SK-N-SH (cell line): ENCODE results near the gene NRG3. TPM values are rescaled to one million over a fixed set of nuclear protein-coding genes. Genes with fewer than 3 reads are reported as not detected.

ENCODE experiments used
- CTCF ChIA-PET: fragments of 300-600, 350-600 bp; formaldehyde crosslinking; extraction: SDS; loops from one replicate; lab custom pipeline; 2021; lab: Yijun Ruan, JAX
- POLR2A ChIA-PET: fragments of 350-600 bp; sonication (Branson Sonifier 250); formaldehyde crosslinking; extraction: SDS; loops from one replicate; lab custom pipeline; 2020; ENCODE audit warnings: antibody characterized with exemption, inconsistent platforms; lab: Yijun Ruan, JAX
- DNase-seq: peaks from one replicate; pipeline ENCODE4 v3.0.0; 2012
- H2AFZ ChIP-seq: fragments of 200-600 bp; sonication (generic); 2 replicates; pipeline ENCODE4 v1.8.1; 2016; ENCODE audit warnings: antibody characterized with exemption, mild to moderate bottlenecking, low read depth
- H3F3A ChIP-seq: fragments of 200-600 bp; sonication (generic); replicated peaks from 2 replicates; pipeline ENCODE3; 2016; ENCODE audit warnings: antibody characterized with exemption, mild to moderate bottlenecking; ENCODE audit not compliant: insufficient read depth
- H3K27ac ChIP-seq, 2 experiments: fragments of 200-500 bp in 1 of 2; fragments of 200-600 bp in 1 of 2; sonication (Bioruptor generic) in 1 of 2; sonication (generic), shearing (Covaris generic) in 1 of 2; 2 replicates each; pipeline versions ENCODE4 v1.5.1 to v1.6.1; 2014 to 2016; ENCODE audit warnings: low read depth in 2 of 2, inconsistent platforms in 1 of 2, low read length in 1 of 2, mild to moderate bottlenecking in 1 of 2, mixed read lengths in 1 of 2
- H3K27me3 ChIP-seq: fragments of 200-600 bp; sonication (generic), shearing (Covaris generic); 2 replicates; pipeline ENCODE4 v1.6.1; 2016; ENCODE audit warnings: mixed run types; ENCODE audit not compliant: insufficient read depth
- H3K36me3 ChIP-seq, 2 experiments: fragments of 200-500 bp in 1 of 2; fragments of 200-600 bp in 1 of 2; sonication (Bioruptor generic) in 1 of 2; sonication (generic) in 1 of 2; replicated peaks in 1 of 2; 2 replicates each; pipeline versions ENCODE3 to v1.5.1; 2014 to 2016; ENCODE audit warnings: low read length in 1 of 2, mild to moderate bottlenecking in 1 of 2; ENCODE audit not compliant: insufficient read depth in 2 of 2, control insufficient read depth in 1 of 2
- H3K4me1 ChIP-seq, 2 experiments: fragments of 200-500 bp in 1 of 2; fragments of 200-600 bp in 1 of 2; sonication (Bioruptor generic) in 1 of 2; sonication (generic), shearing (Covaris generic) in 1 of 2; 2 replicates each; pipeline versions ENCODE4 v1.5.1 to v1.6.1; 2014 to 2016; ENCODE audit warnings: low read depth in 1 of 2, low read length in 1 of 2, mixed run types in 1 of 2; ENCODE audit not compliant: insufficient read depth in 2 of 2, control insufficient read depth in 1 of 2
- H3K4me2 ChIP-seq: fragments of 200-600 bp; sonication (generic), shearing (Covaris generic); 2 replicates; pipeline ENCODE4 v1.6.1; 2017; ENCODE audit warnings: mixed run types
- H3K4me3 ChIP-seq, 2 experiments: fragments of 200-500 bp in 1 of 2; fragments of 200-600 bp in 1 of 2; sonication (Bioruptor generic) in 1 of 2; sonication (generic), shearing (Covaris generic) in 1 of 2; 2 replicates each; pipeline versions ENCODE4 v1.5.1 to v1.8.1; 2014 to 2016; ENCODE audit warnings: low read depth in 2 of 2, inconsistent platforms in 1 of 2, low read length in 1 of 2, mild to moderate bottlenecking in 1 of 2, mixed read lengths in 1 of 2, moderate library complexity in 1 of 2
- H3K79me2 ChIP-seq: fragments of 200-600 bp; sonication (generic); 2 replicates; pipeline ENCODE4 v1.8.1; 2017; ENCODE audit warnings: mild to moderate bottlenecking; ENCODE audit not compliant: insufficient read depth
- H3K9ac ChIP-seq: fragments of 200-600 bp; sonication (generic); 2 replicates; pipeline ENCODE4 v1.6.1; 2017; ENCODE audit warnings: mixed run types
- H3K9me2 ChIP-seq: fragments of 200-600 bp; sonication (generic); 2 replicates; pipeline ENCODE4 v1.6.1; 2017; ENCODE audit warnings: mixed run types
- H3K9me3 ChIP-seq: fragments of 200-600 bp; sonication (generic); 2 replicates; pipeline ENCODE4 v1.6.1; 2017; ENCODE audit warnings: mixed run types, mild to moderate bottlenecking, moderate library complexity
- H4K20me1 ChIP-seq: fragments of 200-600 bp; sonication (generic); 2 replicates; pipeline ENCODE4 v1.6.1; 2017; ENCODE audit warnings: mild to moderate bottlenecking, mixed run types; ENCODE audit not compliant: insufficient read depth
- CHD2 ChIP-seq: fragments of 150-350 bp; IDR thresholded peaks from 2 replicates; pipeline ENCODE4 v1.6.1; 2018; ENCODE audit warnings: low read length; ENCODE audit not compliant: partially characterized antibody
- CTCF ChIP-seq: fragments of 200-600 bp; sonication (generic); IDR thresholded peaks from 2 replicates; pipeline ENCODE4 v1.6.1; 2017; ENCODE audit warnings: antibody characterized with exemption, mild to moderate bottlenecking, moderate library complexity
- ELF1 ChIP-seq: IDR thresholded peaks from 2 replicates; pipeline ENCODE4 v1.4.0; 2012
- EP300 ChIP-seq, 2 experiments: IDR thresholded peaks; 2 replicates each; pipeline versions ENCODE4 v1.4.0 to v1.6.1; 2012; ENCODE audit warnings: borderline replicate concordance in 1 of 2, low read depth in 1 of 2, low read length in 1 of 2
- FOXJ3 ChIP-seq: sonication (generic); formaldehyde crosslinking; IDR thresholded peaks from 2 replicates; pipeline ENCODE4 v1.5.1; 2020; ENCODE audit warnings: mild to moderate bottlenecking, missing genetic modification reagents
- IRF3 ChIP-seq: fragments of 150-350 bp; IDR thresholded peaks from 2 replicates; pipeline ENCODE4 v1.6.1; 2016; ENCODE audit warnings: mild to moderate bottlenecking, low read depth, low read length
- MEF2A ChIP-seq: IDR thresholded peaks from 2 replicates; pipeline ENCODE4 v1.4.0; 2012; ENCODE audit warnings: low read depth, borderline replicate concordance
- RFX5 ChIP-seq: IDR thresholded peaks from 2 replicates; pipeline ENCODE4 v1.6.1; 2012; ENCODE audit warnings: mild to moderate bottlenecking, improper control_type of control experiment, low read length
- TAF1 ChIP-seq: IDR thresholded peaks from 2 replicates; pipeline ENCODE4 v1.6.1; 2012; ENCODE audit warnings: low read depth, mild to moderate bottlenecking, low read length, moderate library complexity, borderline replicate concordance
- TCF12 ChIP-seq: IDR thresholded peaks from 2 replicates; pipeline ENCODE4 v1.4.0; 2012
- TEAD4 ChIP-seq: IDR thresholded peaks from 2 replicates; pipeline ENCODE4 v1.4.0; 2012; ENCODE audit warnings: mild to moderate bottlenecking, borderline replicate concordance; ENCODE audit not compliant: insufficient read depth
- USF1 ChIP-seq: IDR thresholded peaks from 2 replicates; pipeline ENCODE4 v1.4.0; 2012; ENCODE audit warnings: low read depth, borderline replicate concordance
- USF2 ChIP-seq: fragments of 150-350 bp; IDR thresholded peaks from 2 replicates; pipeline ENCODE4 v1.6.1; 2017; ENCODE audit warnings: antibody characterized with exemption, low read length, low read depth, borderline replicate concordance
- WGBS: methylation state at CpG from one replicate; pipeline ENCODE4 v1.1.6; 2017; ENCODE audit warnings: low lambda C conversion rate; 5-methylcytosine and 5-hydroxymethylcytosine counted together
- polyA plus RNA-seq, 3 experiments: library from polyadenylated mRNA; depleted of rRNA; stranded (reverse); fragments of >200 nt; gene quantifications; 2 replicates each; pipeline ENCODE4 v1.2.3, GENCODE V29; 2012

NRG3 gene
- polyA plus RNA-seq, 1 of the 3 experiments (the other 2 are of a cell fraction): 0.03 TPM

- H3K27ac ChIP-seq: no peak overlapping the region
- no peak overlapping the region for H3K4me3 ChIP-seq
- no peaks in the 10 kb centered on the region for H3K9me2 ChIP-seq
- H3K79me2 ChIP-seq: no peaks in the 10 kb centered on the region
- no peak overlapping the region for H3K4me2 ChIP-seq
- no peaks in the 10 kb centered on the region for H4K20me1 ChIP-seq
- H2AFZ ChIP-seq: no peak overlapping the region
- POLR2A ChIA-PET: no interaction called here
- H3K9ac ChIP-seq: no peak overlapping the region
- CTCF ChIA-PET: interaction anchor here (1.3 kb wide), 1 partner anchor 40 kb away, joined by 3 read pairs; no protein-coding TSS in a partner anchor
- H3K4me1 ChIP-seq: no peaks in the 10 kb centered on the region
- no peak for DNase-seq
- no peaks in the 10 kb centered on the region for H3F3A ChIP-seq
- TF ChIP-seq TAF1 (no peak), ELF1 (no peak), FOXJ3 (no peak), MEF2A (no peak), TEAD4 (no peak), EP300 (IDR thresholded peaks at IDR 0.05; ENCODE audit: borderline replicate concordance in 1 of 2, low read depth in 1 of 2, low read length in 1 of 2) (no peak)
- H3K27me3 ChIP-seq: no peaks in the 10 kb centered on the region
- H3K9me3 ChIP-seq: no peaks in the 10 kb centered on the region
- H3K36me3 ChIP-seq: no peaks in the 10 kb centered on the region
- 50% methylated on average over 2 of the region's 2 CpGs for WGBS
Observed at GRCh38 chr10:82124713-82125112, 249.7 kb downstream of the NRG3 start.

- no peak for TF ChIP-seq EP300 (IDR thresholded peaks at IDR 0.05; ENCODE audit: borderline replicate concordance in 1 of 2, low read depth in 1 of 2, low read length in 1 of 2)
- H3K79me2 ChIP-seq: no peaks in the 10 kb centered on the region
- no peaks in the 10 kb centered on the region for H3F3A ChIP-seq
- no peak overlapping the region for H3K4me3 ChIP-seq
- H3K9me3 ChIP-seq: 0 out of 2 replicates have a peak, but pooled peaks cover 5% of the 10 kb centered on the region
- H3K9ac ChIP-seq: no peak overlapping the region
- H4K20me1 ChIP-seq: no peaks in the 10 kb centered on the region
- no peaks in the 10 kb centered on the region for H3K27me3 ChIP-seq
- H3K36me3 ChIP-seq: no peaks in the 10 kb centered on the region
- no peak for DNase-seq
- no peak overlapping the region for H3K27ac ChIP-seq
- H3K4me1 ChIP-seq: no peaks in the 10 kb centered on the region
- ChIA-PET CTCF (no interaction called here), POLR2A (no interaction called here)
- H3K4me2 ChIP-seq: no peak overlapping the region
- WGBS: 27% methylated on average over 2 of the region's 2 CpGs
- no peak overlapping the region for H2AFZ ChIP-seq
- H3K9me2 ChIP-seq: no peaks in the 10 kb centered on the region
Observed at GRCh38 chr10:82128527-82128926, 253.5 kb downstream of the NRG3 start.

GRCh38 chr10:82136103-82136502 lies 261.1 kb downstream of the NRG3 start:
- H3K4me2 ChIP-seq: no peak overlapping the region
- H3K79me2 ChIP-seq: no peaks in the 10 kb centered on the region
- ChIA-PET CTCF (no interaction called here), POLR2A (no interaction called here)
- no peak for DNase-seq
- H3F3A ChIP-seq: no peaks in the 10 kb centered on the region
- no peak overlapping the region for H3K9ac ChIP-seq
- H3K36me3 ChIP-seq: no peaks in the 10 kb centered on the region
- WGBS: 7% methylated on average over 1 of the region's 1 CpG
- 0 out of 2 replicates have a peak, but pooled peaks cover 2% of the 10 kb centered on the region for H3K9me3 ChIP-seq
- no peaks in the 10 kb centered on the region for H3K27me3 ChIP-seq
- no peak overlapping the region for H2AFZ ChIP-seq
- H3K9me2 ChIP-seq: no peaks in the 10 kb centered on the region
- H3K27ac ChIP-seq: no peak overlapping the region
- no peak overlapping the region for H3K4me3 ChIP-seq
- no peaks in the 10 kb centered on the region for H3K4me1 ChIP-seq
- TF ChIP-seq FOXJ3: no peak
- TF ChIP-seq USF1: no peak
- no peak for TF ChIP-seq IRF3
- no peak for TF ChIP-seq TCF12
- TF ChIP-seq CHD2: no peak
- TF ChIP-seq USF2: no peak
- TF ChIP-seq RFX5: no peak
- no peak for TF ChIP-seq TEAD4
- no peak for TF ChIP-seq ELF1
- TF ChIP-seq CTCF: no peak
- TF ChIP-seq, all 33 proteins: peak for 0
- H4K20me1 ChIP-seq: no peaks in the 10 kb centered on the region
